ENCODE results near the gene ITPKC. TPM values are rescaled to one million over a fixed set of nuclear protein-coding genes. Genes with fewer than 3 reads are reported as not detected.

ITPKC gene
- total and polyA plus RNA-seq, 10 of the 15 experiments (the other 5 are each of a cell fraction or from before 2014, with no cell fraction given) = 0.03 to 6.4 (median 3.5) TPM

DNA sequence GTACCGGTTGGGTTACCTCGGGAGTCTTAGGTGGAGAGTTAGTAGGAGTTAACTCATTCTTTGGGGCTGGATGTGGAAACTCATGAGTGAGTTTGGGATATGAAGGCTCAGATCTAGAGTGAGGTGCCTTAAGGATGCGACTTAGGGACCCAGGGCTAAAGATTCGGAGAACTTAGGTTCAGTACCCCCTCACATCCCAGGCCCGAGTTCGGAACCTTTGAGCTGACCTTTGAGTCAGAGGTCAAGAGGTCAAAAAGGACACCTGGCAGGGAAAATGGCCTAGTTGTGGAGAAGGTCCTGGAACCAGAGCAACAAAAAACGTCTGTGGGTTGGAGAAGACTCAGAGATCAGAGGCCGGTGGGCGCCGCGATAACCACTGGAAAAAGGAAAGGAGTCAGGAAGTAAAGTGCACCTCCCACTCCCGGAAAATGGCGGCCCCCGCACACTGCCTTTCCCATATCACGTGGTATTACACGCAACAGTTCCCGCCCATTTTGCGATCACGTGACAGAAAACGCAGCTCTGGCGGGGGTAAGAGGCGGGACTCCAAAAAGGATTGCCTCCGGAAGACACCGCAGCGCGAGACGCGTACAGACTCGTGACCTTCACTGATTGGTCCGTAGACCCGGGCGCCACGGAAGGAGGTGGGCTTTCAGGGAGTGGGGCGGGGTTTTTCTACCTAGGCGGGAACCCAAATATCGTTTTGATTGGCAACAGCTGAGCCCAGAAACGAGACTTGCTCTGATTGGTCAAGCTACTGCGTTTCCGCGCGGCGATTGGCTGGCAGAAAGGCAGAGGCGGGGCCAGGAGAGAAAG is 33.4 kb downstream of the ITPKC start, which contains the start of gene ACTMAP:
ACTMAP (minus strand) TSS at position 420 of the 816 bp plus-strand sequence. CDS start 674 bp downstream, outside the sequence.
- ChIA-PET RAD21 (ENCODE audit: unreplicated experiment) (interaction anchor here (0.8 to 16.3 kb wide), 13 partner anchors 26 to 513 kb away, joined by 3 to 291 read pairs (median 5); partner anchors contain the start of genes COQ8B, EGLN2, ITPKC and MIA), POLR2A (interaction anchor here (0.6 to 9.5 kb wide), 13 partner anchors 10 to 308 kb away, joined by 3 to 331 read pairs (median 6); partner anchors contain the start of genes COQ8B, EGLN2, ITPKC and MIA), CTCF (interaction anchor here (0.6 to 9.0 kb wide), 11 partner anchors 28 to 803 kb away, joined by 3 to 72 read pairs (median 4); partner anchors contain the start of genes COQ8B, EGLN2, ITPKC and RAB4B), SMC1A (ENCODE audit: uncharacterized antibody, unreplicated experiment) (interaction anchor here (0.9 to 13.2 kb wide), 11 partner anchors 10 to 87 kb away, joined by 3 to 256 read pairs (median 6); partner anchors contain the start of genes COQ8B, EGLN2, ITPKC and MIA)
- peak within 1 kb of the TSS; percentile 73 for H2AFZ ChIP-seq (ENCODE audit: control insufficient read depth, low read depth, low read length)
- H3K79me2 ChIP-seq (ENCODE audit: control insufficient read depth, insufficient read depth, low read length) = peaks cover 66% of the 10 kb centered on the region
- H3K27ac ChIP-seq (ENCODE audit: control insufficient read depth, insufficient read depth) = peak within 1 kb of the TSS; percentile 98
- no peaks in the 10 kb centered on the region for H3K36me3 ChIP-seq (ENCODE audit: control insufficient read depth in 2 of 2, insufficient read depth in 2 of 2, low read length in 1 of 2)
- peaks cover 16% of the 10 kb centered on the region for H3K4me1 ChIP-seq (ENCODE audit: control insufficient read depth, insufficient read depth, low read length)
- in situ Hi-C loops (cut with MboI) (no loop called here), intact Hi-C loops (cut with micrococcal nuclease; ENCODE audit: unreplicated experiment) (loop anchor here (1.0 to 5.0 kb wide), 3 partner anchors 33 to 88 kb away; partner anchors contain the start of genes COQ8B and ITPKC)
- no peaks in the 10 kb centered on the region for H3K27me3 ChIP-seq (replicated peaks in 1 of 2; ENCODE audit: control insufficient read depth in 2 of 2, insufficient read depth in 2 of 2, low read length in 1 of 2)
- FAIRE-seq = peak; percentile 99
- H3K4me2 ChIP-seq (ENCODE audit: control insufficient read depth, insufficient read depth) = peak within 1 kb of the TSS; percentile 88
- BruUV-seq (replicated peaks) = TSS peak; percentile 94
- peak; percentile 88 for ATAC-seq
- DNase-seq (ENCODE audit: low read depth, low spot score) = peak; percentile 99
- H3K4me3 ChIP-seq = peak within 1 kb of the TSS; percentile 94
- H3K9ac ChIP-seq (ENCODE audit: control insufficient read depth, insufficient read depth, low read length) = peak within 1 kb of the TSS; percentile 99
- H4K20me1 ChIP-seq (ENCODE audit: control insufficient read depth, insufficient read depth) = no peaks in the 10 kb centered on the region
- WGBS (ENCODE audit: insufficient coverage, insufficient replicate concordance, low lambda C conversion rate, missing lambda C conversion rate) = 1% methylated on average over 43 of the region's 43 CpGs
- no peaks in the 10 kb centered on the region for H3K9me3 ChIP-seq (replicated peaks; ENCODE audit: control insufficient read depth, insufficient read depth, low read length)
- TF ChIP-seq PAX5 (IDR thresholded peaks at IDR 0.05; ENCODE audit: borderline replicate concordance, low read depth, low read length) (no peak), TCF12 (IDR thresholded peaks at IDR 0.05; ENCODE audit: low read depth, low read length) (0 out of 2 replicates have a peak, but pooled peaks have one; percentile 40), LARP7 (IDR thresholded peaks at IDR 0.05) (0 out of 2 replicates have a peak, but pooled peaks have one; percentile 38), CREM (IDR thresholded peaks at IDR 0.05; ENCODE audit: low read depth) (peak; percentile 90), CEBPB (IDR thresholded peaks at IDR 0.05; ENCODE audit: borderline replicate concordance in 1 of 2, low read depth in 2 of 2, low read length in 2 of 2) (peak in 1 of 2 experiments; percentile 71; a peak in 1 of 4 replicates), SUZ12 (IDR thresholded peaks at IDR 0.05; ENCODE audit: unreplicated experiment) (no peak), CREB1 (IDR thresholded peaks at IDR 0.05; ENCODE audit: low read depth) (peak; percentile 92), POLR2AphosphoS5 (IDR thresholded peaks at IDR 0.05; ENCODE audit: low read length) (peak; percentile 68; the same call in 1 of the 2 replicates), SMAD1 (IDR thresholded peaks at IDR 0.05; ENCODE audit: low read depth, partially characterized antibody) (peak; percentile 76), NRF1 (conservative IDR thresholded peaks at IDR 0.05; ENCODE audit: low read depth, low read length) (no peak), NBN (IDR thresholded peaks at IDR 0.05) (peak; percentile 79), RB1 (IDR thresholded peaks at IDR 0.05; ENCODE audit: borderline replicate concordance) (no peak; the same call in 1 of the 2 replicates), NFIC (IDR thresholded peaks at IDR 0.05; ENCODE audit: low read depth, low read length) (no peak), ESRRA (IDR thresholded peaks at IDR 0.05; ENCODE audit: low read length) (peak; percentile 97), ZNF207 (IDR thresholded peaks at IDR 0.05; ENCODE audit: borderline replicate concordance) (peak; percentile 73; the same call in 1 of the 2 replicates), NR2C1 (IDR thresholded peaks at IDR 0.05) (peak; percentile 96), TCF3 (IDR thresholded peaks at IDR 0.05; ENCODE audit: borderline replicate concordance, insufficient read depth, low read depth, low read length) (peak; percentile 66; the same call in 1 of the 2 replicates)
- TF ChIP-seq, protein P1, sequence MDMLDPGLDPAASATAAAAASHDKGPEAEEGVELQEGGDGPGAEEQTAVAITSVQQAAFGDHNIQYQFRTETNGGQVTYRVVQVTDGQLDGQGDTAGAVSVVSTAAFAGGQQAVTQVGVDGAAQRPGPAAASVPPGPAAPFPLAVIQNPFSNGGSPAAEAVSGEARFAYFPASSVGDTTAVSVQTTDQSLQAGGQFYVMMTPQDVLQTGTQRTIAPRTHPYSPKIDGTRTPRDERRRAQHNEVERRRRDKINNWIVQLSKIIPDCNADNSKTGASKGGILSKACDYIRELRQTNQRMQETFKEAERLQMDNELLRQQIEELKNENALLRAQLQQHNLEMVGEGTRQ (IDR thresholded peaks at IDR 0.05; ENCODE audit: borderline replicate concordance, low read depth, low read length) = peak; percentile 97
- TF ChIP-seq, protein P2, sequence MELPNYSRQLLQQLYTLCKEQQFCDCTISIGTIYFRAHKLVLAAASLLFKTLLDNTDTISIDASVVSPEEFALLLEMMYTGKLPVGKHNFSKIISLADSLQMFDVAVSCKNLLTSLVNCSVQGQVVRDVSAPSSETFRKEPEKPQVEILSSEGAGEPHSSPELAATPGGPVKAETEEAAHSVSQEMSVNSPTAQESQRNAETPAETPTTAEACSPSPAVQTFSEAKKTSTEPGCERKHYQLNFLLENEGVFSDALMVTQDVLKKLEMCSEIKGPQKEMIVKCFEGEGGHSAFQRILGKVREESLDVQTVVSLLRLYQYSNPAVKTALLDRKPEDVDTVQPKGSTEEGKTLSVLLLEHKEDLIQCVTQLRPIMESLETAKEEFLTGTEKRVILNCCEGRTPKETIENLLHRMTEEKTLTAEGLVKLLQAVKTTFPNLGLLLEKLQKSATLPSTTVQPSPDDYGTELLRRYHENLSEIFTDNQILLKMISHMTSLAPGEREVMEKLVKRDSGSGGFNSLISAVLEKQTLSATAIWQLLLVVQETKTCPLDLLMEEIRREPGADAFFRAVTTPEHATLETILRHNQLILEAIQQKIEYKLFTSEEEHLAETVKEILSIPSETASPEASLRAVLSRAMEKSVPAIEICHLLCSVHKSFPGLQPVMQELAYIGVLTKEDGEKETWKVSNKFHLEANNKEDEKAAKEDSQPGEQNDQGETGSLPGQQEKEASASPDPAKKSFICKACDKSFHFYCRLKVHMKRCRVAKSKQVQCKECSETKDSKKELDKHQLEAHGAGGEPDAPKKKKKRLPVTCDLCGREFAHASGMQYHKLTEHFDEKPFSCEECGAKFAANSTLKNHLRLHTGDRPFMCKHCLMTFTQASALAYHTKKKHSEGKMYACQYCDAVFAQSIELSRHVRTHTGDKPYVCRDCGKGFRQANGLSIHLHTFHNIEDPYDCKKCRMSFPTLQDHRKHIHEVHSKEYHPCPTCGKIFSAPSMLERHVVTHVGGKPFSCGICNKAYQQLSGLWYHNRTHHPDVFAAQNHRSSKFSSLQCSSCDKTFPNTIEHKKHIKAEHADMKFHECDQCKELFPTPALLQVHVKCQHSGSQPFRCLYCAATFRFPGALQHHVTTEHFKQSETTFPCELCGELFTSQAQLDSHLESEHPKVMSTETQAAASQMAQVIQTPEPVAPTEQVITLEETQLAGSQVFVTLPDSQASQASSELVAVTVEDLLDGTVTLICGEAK (IDR thresholded peaks at IDR 0.05; ENCODE audit: borderline replicate concordance) = peak; percentile 68; the same call in 1 of the 2 replicates

Measured in GM12878 (cell line).